Neural cell (in vitro differentiated cells): ENCODE measurements around the gene MCC. TPM values are rescaled to one million over a fixed set of nuclear protein-coding genes. Genes with fewer than 3 reads are reported as not detected.

Experiments
- H2AFZ ChIP-seq: fragments of 200-600, 300-800 bp; sonication (generic), shearing (Covaris generic); 2 replicates; pipeline ENCODE4 v1.6.0; 2014; ENCODE audit warnings: low read depth, mild to moderate bottlenecking, antibody characterized with exemption, low read length, moderate library complexity
- H3F3A ChIP-seq: fragments of 200-600 bp; shearing (Covaris generic); 2 replicates; pipeline ENCODE4 v1.6.1; 2016; ENCODE audit warnings: mild to moderate bottlenecking, moderate library complexity, mixed read lengths, antibody characterized with exemption, low read length; ENCODE audit not compliant: insufficient read depth, poor library complexity, severe bottlenecking
- H3K27ac ChIP-seq: fragments of 200-600, 300-800 bp; sonication (generic), shearing (Covaris generic); 2 replicates; pipeline ENCODE4 v1.5.1; 2014; ENCODE audit warnings: mild to moderate bottlenecking, low read length, moderate library complexity
- H3K27me3 ChIP-seq: fragments of 300-800, 200-600 bp; sonication (generic), shearing (Covaris generic); 2 replicates; pipeline ENCODE4 v1.6.0; 2014; ENCODE audit warnings: mild to moderate bottlenecking, low read depth, low read length, moderate library complexity; ENCODE audit not compliant: insufficient read depth
- H3K36me3 ChIP-seq: fragments of 300-800, 200-600 bp; sonication (generic), shearing (Covaris generic); 2 replicates; pipeline ENCODE4 v1.5.1; 2014; ENCODE audit warnings: mild to moderate bottlenecking, antibody characterized with exemption, low read length, moderate library complexity; ENCODE audit not compliant: insufficient read depth
- H3K4me2 ChIP-seq: fragments of 300-800, 200-600 bp; sonication (generic), shearing (Covaris generic); 2 replicates; pipeline ENCODE4 v1.6.0; 2014; ENCODE audit warnings: mild to moderate bottlenecking, low read length
- H3K4me3 ChIP-seq: fragments of 300-800, 200-600 bp; sonication (generic), shearing (Covaris generic); 2 replicates; pipeline ENCODE4 v1.5.1; 2014; ENCODE audit warnings: mild to moderate bottlenecking, low read length, moderate library complexity
- H3K79me2 ChIP-seq: fragments of 200-600 bp; shearing (Covaris generic); replicated peaks from 2 replicates; pipeline ENCODE4 v1.6.0; 2014; ENCODE audit warnings: mild to moderate bottlenecking, low read length, moderate library complexity; ENCODE audit not compliant: insufficient read depth
- H3K9ac ChIP-seq: fragments of 300-800, 200-600 bp; sonication (generic), shearing (Covaris generic); 2 replicates; pipeline ENCODE4 v1.6.1; 2016; ENCODE audit warnings: mild to moderate bottlenecking, low read length, mixed read lengths
- H3K9me2 ChIP-seq: fragments of 200-600 bp; shearing (Covaris generic); 2 replicates; pipeline ENCODE4 v1.6.1; 2016; ENCODE audit warnings: mild to moderate bottlenecking, low read length, mixed read lengths; ENCODE audit not compliant: insufficient read depth
- H3K9me3 ChIP-seq: fragments of 200-600, 300-800 bp; sonication (generic), shearing (Covaris generic); 2 replicates; pipeline ENCODE4 v1.6.1; 2016; ENCODE audit warnings: mild to moderate bottlenecking, mixed run types, low read length, moderate library complexity, mixed read lengths
- H4K20me1 ChIP-seq: fragments of 200-600 bp; shearing (Covaris generic); 2 replicates; pipeline ENCODE4 v1.6.1; 2016; ENCODE audit warnings: mild to moderate bottlenecking, mixed run types; ENCODE audit not compliant: insufficient read depth
- CTCF ChIP-seq: fragments of 450-650 bp; IDR thresholded peaks from 2 replicates; pipeline ENCODE4 v1.5.1; 2014; ENCODE audit warnings: antibody characterized with exemption, mild to moderate bottlenecking, moderate library complexity; ENCODE audit not compliant: poor library complexity, severe bottlenecking
- EP300 ChIP-seq: fragments of 450-650 bp; conservative IDR thresholded peaks from 2 replicates; pipeline ENCODE4 v1.6.1; 2014; ENCODE audit warnings: antibody characterized with exemption, mild to moderate bottlenecking, moderate library complexity; ENCODE audit not compliant: poor library complexity, severe bottlenecking
- MXI1 ChIP-seq: fragments of 450-650 bp; conservative IDR thresholded peaks from 2 replicates; pipeline ENCODE4 v1.6.1; 2014; ENCODE audit warnings: antibody characterized with exemption, mild to moderate bottlenecking; ENCODE audit not compliant: poor library complexity, severe bottlenecking
- POLR2AphosphoS5 ChIP-seq: IDR thresholded peaks from 2 replicates; pipeline ENCODE4 v1.6.1; 2012
- SMC3 ChIP-seq: fragments of 450-650 bp; conservative IDR thresholded peaks from 2 replicates; pipeline ENCODE4 v1.6.1; 2014; ENCODE audit warnings: antibody characterized with exemption, mild to moderate bottlenecking, moderate library complexity; ENCODE audit not compliant: poor library complexity
- TAF1 ChIP-seq: IDR thresholded peaks from 2 replicates; pipeline ENCODE4 v1.6.1; 2012; ENCODE audit warnings: low read depth
- polyA plus RNA-seq: library from polyadenylated mRNA; depleted of rRNA; stranded (reverse); fragments of >200 nt; gene quantifications from 2 replicates; pipeline ENCODE4 v1.2.3, GENCODE V29; 2014
- TF ChIP-seq, protein P1 (sequence below): IDR thresholded peaks from 2 replicates; pipeline ENCODE4 v1.6.1; 2012; ENCODE audit warnings: borderline replicate concordance

Gene MCC
- polyA plus RNA-seq, 1 donor from 2014 or later: 2.2 TPM

- no peak overlapping the region for H3K4me3 ChIP-seq
Measured at GRCh38 chr5:113170707-113171106, 317.5 kb downstream of the MCC start.

DNA sequence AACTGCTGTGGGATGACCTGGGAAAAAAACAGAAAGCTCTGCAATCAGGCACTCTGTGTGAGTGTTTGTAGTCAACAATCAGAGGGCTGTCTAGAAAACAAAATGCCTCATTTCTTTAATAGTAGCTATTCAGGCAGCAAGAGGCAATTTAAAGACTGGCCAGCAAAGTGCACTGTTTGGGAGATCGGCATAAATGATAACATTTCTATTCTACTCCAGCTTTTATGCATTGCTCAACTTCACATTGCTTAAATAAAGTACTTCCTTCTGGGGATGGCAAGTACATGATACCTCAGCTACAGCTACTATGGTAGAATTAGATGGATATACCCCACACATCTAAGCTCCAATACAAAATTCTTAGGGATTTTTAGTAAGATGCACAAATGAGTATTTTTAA lies 318.5 kb downstream of the MCC start:
- no peak for TF ChIP-seq TAF1
- TF ChIP-seq POLR2AphosphoS5: peak; percentile 14
- no peak for TF ChIP-seq CTCF
- no peak for TF ChIP-seq SMC3
- no peak for TF ChIP-seq EP300
- TF ChIP-seq, protein P1, sequence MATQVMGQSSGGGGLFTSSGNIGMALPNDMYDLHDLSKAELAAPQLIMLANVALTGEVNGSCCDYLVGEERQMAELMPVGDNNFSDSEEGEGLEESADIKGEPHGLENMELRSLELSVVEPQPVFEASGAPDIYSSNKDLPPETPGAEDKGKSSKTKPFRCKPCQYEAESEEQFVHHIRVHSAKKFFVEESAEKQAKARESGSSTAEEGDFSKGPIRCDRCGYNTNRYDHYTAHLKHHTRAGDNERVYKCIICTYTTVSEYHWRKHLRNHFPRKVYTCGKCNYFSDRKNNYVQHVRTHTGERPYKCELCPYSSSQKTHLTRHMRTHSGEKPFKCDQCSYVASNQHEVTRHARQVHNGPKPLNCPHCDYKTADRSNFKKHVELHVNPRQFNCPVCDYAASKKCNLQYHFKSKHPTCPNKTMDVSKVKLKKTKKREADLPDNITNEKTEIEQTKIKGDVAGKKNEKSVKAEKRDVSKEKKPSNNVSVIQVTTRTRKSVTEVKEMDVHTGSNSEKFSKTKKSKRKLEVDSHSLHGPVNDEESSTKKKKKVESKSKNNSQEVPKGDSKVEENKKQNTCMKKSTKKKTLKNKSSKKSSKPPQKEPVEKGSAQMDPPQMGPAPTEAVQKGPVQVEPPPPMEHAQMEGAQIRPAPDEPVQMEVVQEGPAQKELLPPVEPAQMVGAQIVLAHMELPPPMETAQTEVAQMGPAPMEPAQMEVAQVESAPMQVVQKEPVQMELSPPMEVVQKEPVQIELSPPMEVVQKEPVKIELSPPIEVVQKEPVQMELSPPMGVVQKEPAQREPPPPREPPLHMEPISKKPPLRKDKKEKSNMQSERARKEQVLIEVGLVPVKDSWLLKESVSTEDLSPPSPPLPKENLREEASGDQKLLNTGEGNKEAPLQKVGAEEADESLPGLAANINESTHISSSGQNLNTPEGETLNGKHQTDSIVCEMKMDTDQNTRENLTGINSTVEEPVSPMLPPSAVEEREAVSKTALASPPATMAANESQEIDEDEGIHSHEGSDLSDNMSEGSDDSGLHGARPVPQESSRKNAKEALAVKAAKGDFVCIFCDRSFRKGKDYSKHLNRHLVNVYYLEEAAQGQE: no peak
- H3K4me2 ChIP-seq: no peak overlapping the region
- no peaks in the 10 kb centered on the region for H4K20me1 ChIP-seq
- H3K9ac ChIP-seq: no peak overlapping the region
- no peaks in the 10 kb centered on the region for H3K36me3 ChIP-seq
- no peak overlapping the region for H3K4me3 ChIP-seq
- H3F3A ChIP-seq: no peaks in the 10 kb centered on the region
- no peaks in the 10 kb centered on the region for H3K79me2 ChIP-seq
- no peaks in the 10 kb centered on the region for H3K9me2 ChIP-seq
- H3K27ac ChIP-seq: no peak overlapping the region
- no peaks in the 10 kb centered on the region for H3K9me3 ChIP-seq
- H3K27me3 ChIP-seq: no peaks in the 10 kb centered on the region
- H2AFZ ChIP-seq: no peak overlapping the region

More at GRCh38 chr5:113170707-113171106, 317.5 kb downstream of the MCC start:
- Histone ChIP-seq H3K4me2 (no peak overlapping the region), H2AFZ (no peak overlapping the region), H3K9ac (no peak overlapping the region), H3K9me3 (no peaks in the 10 kb centered on the region), H3F3A (no peaks in the 10 kb centered on the region), H3K27ac (no peak overlapping the region), H4K20me1 (no peaks in the 10 kb centered on the region), H3K36me3 (no peaks in the 10 kb centered on the region), H3K79me2 (no peaks in the 10 kb centered on the region), H3K27me3 (no peaks in the 10 kb centered on the region), H3K9me2 (no peaks in the 10 kb centered on the region)
- no peak for TF ChIP-seq MXI1

DNA sequence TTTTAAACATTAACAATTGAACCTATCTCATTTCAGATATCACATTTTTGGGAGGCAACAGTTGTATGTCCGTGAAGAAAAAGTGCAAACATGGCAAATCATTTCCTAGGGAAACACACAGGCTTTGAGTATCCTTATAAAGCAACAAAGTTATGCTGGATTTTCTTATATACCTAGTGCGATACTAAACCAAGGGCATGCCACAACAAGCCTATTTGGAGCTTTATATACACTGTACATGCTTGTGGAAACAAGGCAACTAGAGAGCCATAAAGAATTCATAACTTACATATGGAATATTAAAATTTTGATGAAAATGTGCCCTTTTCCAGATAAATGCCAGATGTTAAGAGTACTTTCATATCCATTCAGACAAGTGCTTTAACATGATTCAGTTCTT lies 320.3 kb downstream of the MCC start:
- H3K4me3 ChIP-seq: no peak overlapping the region
- TF ChIP-seq, protein P1: no peak
- no peak overlapping the region for H2AFZ ChIP-seq
- no peaks in the 10 kb centered on the region for H3K9me3 ChIP-seq
- no peaks in the 10 kb centered on the region for H3F3A ChIP-seq
- no peaks in the 10 kb centered on the region for H3K9me2 ChIP-seq
- H3K27ac ChIP-seq: no peak overlapping the region
- no peak overlapping the region for H3K4me2 ChIP-seq
- no peaks in the 10 kb centered on the region for H3K36me3 ChIP-seq
- H3K9ac ChIP-seq: no peak overlapping the region
- no peaks in the 10 kb centered on the region for H3K27me3 ChIP-seq
- H4K20me1 ChIP-seq: no peaks in the 10 kb centered on the region
- no peaks in the 10 kb centered on the region for H3K79me2 ChIP-seq
